Measurements from ENCODE around the gene COL11A2.

The COL11A2 gene

GRCh38 chr6:33176906-33177305 is 15.4 kb downstream of the COL11A2 start:
- no peak for TF ChIP-seq CTCF (IDR thresholded peaks at IDR 0.05; ENCODE audit: extremely low read depth, insufficient read depth, missing control alignments)
- no peak for DNase-seq (ENCODE audit: low spot score)
- in situ Hi-C loops (cut with MboI; ENCODE audit: low pct_unique_long_range_greater_than_20kb, low sequenced_read_pairs, unreplicated experiment), result no loop called here

GRCh38 chr6:33175436-33176069 is 16.7 kb downstream of the COL11A2 start:
- in situ Hi-C loops (cut with MboI; ENCODE audit: low pct_unique_long_range_greater_than_20kb, low sequenced_read_pairs, unreplicated experiment), result no loop called here
- DNase-seq (ENCODE audit: low spot score), result no peak
- TF ChIP-seq CTCF (IDR thresholded peaks at IDR 0.05; ENCODE audit: extremely low read depth, insufficient read depth, missing control alignments), result no peak

GRCh38 chr6:33174784-33175183 is 17.5 kb downstream of the COL11A2 start:
- no peak for TF ChIP-seq CTCF (IDR thresholded peaks at IDR 0.05; ENCODE audit: extremely low read depth, insufficient read depth, missing control alignments)
- no peak for DNase-seq (ENCODE audit: low spot score)

GRCh38 chr6:33173535-33174180 is 18.6 kb downstream of the COL11A2 start:
- no peak for DNase-seq (ENCODE audit: low spot score)
- no peak for TF ChIP-seq CTCF (IDR thresholded peaks at IDR 0.05; ENCODE audit: extremely low read depth, insufficient read depth, missing control alignments)
- in situ Hi-C loops (cut with MboI; ENCODE audit: low pct_unique_long_range_greater_than_20kb, low sequenced_read_pairs, unreplicated experiment), result no loop called here

More at GRCh38 chr6:33174784-33175183, 17.5 kb downstream of the COL11A2 start:
- in situ Hi-C loops (cut with MboI; ENCODE audit: low pct_unique_long_range_greater_than_20kb, low sequenced_read_pairs, unreplicated experiment), result no loop called here

- peak; percentile 78 for TF ChIP-seq CTCF (IDR thresholded peaks at IDR 0.05; ENCODE audit: extremely low read depth, insufficient read depth, missing control alignments)
- peak; percentile 78 for DNase-seq (ENCODE audit: low spot score)
- in situ Hi-C loops (cut with MboI; ENCODE audit: low pct_unique_long_range_greater_than_20kb, low sequenced_read_pairs, unreplicated experiment), result no loop called here
Measured at GRCh38 chr6:33172688-33173534, 19.4 kb downstream of the COL11A2 start.

- TF ChIP-seq CTCF (IDR thresholded peaks at IDR 0.05; ENCODE audit: extremely low read depth, insufficient read depth, missing control alignments), result no peak
- no peak for DNase-seq (ENCODE audit: low spot score)
- in situ Hi-C loops (cut with MboI; ENCODE audit: low pct_unique_long_range_greater_than_20kb, low sequenced_read_pairs, unreplicated experiment), result no loop called here
Measured at GRCh38 chr6:33171880-33172687, 20.2 kb downstream of the COL11A2 start.
